Measurements from ENCODE around the gene SELENOI.

DNA sequence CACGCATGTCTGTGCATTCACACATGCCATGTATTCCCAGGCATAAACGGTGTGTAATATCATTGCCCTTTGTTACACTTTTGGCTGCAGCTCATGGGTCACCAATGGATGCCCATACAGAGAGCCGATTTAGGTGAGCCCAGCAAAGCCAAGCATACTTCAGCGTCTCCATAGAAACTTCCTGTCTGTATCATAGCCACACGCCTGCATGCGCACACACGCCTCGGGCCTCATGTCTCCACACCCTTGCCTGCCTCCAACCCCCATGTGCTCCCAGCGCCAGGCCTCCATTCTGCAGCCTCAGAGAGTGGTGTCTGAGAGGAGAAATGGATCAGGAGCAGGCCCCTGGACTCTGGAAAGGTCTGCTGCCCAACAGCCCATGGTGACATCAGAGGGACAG is 33.5 kb upstream of the SELENOI start:
- TF ChIP-seq EZH2 (IDR thresholded peaks at IDR 0.05; ENCODE audit: borderline replicate concordance, low read length), result no peak
- TF ChIP-seq, protein P1, sequence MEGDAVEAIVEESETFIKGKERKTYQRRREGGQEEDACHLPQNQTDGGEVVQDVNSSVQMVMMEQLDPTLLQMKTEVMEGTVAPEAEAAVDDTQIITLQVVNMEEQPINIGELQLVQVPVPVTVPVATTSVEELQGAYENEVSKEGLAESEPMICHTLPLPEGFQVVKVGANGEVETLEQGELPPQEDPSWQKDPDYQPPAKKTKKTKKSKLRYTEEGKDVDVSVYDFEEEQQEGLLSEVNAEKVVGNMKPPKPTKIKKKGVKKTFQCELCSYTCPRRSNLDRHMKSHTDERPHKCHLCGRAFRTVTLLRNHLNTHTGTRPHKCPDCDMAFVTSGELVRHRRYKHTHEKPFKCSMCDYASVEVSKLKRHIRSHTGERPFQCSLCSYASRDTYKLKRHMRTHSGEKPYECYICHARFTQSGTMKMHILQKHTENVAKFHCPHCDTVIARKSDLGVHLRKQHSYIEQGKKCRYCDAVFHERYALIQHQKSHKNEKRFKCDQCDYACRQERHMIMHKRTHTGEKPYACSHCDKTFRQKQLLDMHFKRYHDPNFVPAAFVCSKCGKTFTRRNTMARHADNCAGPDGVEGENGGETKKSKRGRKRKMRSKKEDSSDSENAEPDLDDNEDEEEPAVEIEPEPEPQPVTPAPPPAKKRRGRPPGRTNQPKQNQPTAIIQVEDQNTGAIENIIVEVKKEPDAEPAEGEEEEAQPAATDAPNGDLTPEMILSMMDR (conservative IDR thresholded peaks at IDR 0.05 in 1 of 2, IDR thresholded peaks at IDR 0.05 in 1 of 2; ENCODE audit: extremely low read depth in 1 of 2, insufficient read depth in 1 of 2, low read depth in 1 of 2, low read length in 2 of 2), result no peak

All from mammary epithelial cell (primary cell).